ENCODE results near the gene RPL36AL. TPM values are rescaled to one million over a fixed set of nuclear protein-coding genes. Genes with fewer than 3 reads are reported as not detected.
A peak's percentile ranks its signal among the peaks of the same experiment; 100 is the strongest.

Gene RPL36AL
- total RNA-seq, 1 donor from 2014 or later = 21.3 TPM

DNA sequence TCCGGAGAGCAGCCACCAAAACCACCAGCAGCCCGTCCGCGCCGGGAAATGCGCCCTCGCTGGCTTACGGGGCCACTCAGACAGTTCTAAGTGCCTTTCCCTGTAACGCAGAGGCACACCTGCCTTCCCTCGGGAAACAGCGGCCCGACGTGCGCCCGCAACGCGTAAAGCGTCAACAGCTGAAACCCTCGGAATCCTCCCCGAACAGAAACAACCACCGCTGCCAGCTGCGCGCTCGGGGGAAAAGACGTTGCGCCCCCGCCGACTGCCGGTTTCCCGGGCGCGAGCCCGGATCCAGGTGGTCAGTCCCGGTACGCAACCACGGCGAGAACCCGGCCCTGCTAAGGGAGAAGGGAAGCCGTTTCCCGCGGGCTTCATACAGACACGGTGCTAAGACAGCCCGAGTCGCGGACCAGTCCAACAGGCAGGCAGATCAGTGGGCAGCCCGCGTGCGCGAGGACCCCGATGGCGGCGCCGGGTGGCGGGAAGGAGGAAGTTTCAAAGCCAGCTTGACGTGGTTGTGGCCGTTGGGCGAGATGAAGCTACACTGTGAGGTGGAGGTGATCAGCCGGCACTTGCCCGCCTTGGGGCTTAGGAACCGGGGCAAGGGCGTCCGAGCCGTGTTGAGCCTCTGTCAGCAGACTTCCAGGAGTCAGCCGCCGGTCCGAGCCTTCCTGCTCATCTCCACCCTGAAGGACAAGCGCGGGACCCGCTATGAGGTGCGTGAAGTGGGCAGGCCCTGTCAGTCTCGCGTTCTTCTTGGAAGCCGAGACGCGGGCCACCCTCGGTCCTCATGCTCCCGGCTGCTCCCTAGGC lies 21.7 kb downstream of the RPL36AL start, which contains the start of gene LRR1:
TSS of gene LRR1 (plus strand) at position 456 of the 816 bp plus-strand sequence. CDS start at position 537, 81 bp downstream.
- intact Hi-C loops (cut with DNase I) = loop anchor here (1.0 kb wide), 1 partner anchor 22 kb away; the partner anchor contains the start of genes MGAT2 and RPL36AL
- TF ChIP-seq, protein P1, sequence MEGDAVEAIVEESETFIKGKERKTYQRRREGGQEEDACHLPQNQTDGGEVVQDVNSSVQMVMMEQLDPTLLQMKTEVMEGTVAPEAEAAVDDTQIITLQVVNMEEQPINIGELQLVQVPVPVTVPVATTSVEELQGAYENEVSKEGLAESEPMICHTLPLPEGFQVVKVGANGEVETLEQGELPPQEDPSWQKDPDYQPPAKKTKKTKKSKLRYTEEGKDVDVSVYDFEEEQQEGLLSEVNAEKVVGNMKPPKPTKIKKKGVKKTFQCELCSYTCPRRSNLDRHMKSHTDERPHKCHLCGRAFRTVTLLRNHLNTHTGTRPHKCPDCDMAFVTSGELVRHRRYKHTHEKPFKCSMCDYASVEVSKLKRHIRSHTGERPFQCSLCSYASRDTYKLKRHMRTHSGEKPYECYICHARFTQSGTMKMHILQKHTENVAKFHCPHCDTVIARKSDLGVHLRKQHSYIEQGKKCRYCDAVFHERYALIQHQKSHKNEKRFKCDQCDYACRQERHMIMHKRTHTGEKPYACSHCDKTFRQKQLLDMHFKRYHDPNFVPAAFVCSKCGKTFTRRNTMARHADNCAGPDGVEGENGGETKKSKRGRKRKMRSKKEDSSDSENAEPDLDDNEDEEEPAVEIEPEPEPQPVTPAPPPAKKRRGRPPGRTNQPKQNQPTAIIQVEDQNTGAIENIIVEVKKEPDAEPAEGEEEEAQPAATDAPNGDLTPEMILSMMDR (IDR thresholded peaks at IDR 0.05) = peak in 1 of 3 experiments; percentile 17
- Histone ChIP-seq H3K4me1 (peaks cover 0 to 5% of the 10 kb centered on the region in 2 donors), H3K9me3 (no peaks in the 10 kb centered on the region), H3K27me3 (no peaks in the 10 kb centered on the region), H3K36me3 (peaks cover 0 to 2% of the 10 kb centered on the region in 2 donors), H3K27ac (peak within 1 kb of the TSS; percentile 93 to 96), H3K4me3 (peak within 1 kb of the TSS; percentile 82)
- peak; percentile 46 to 91 for DNase-seq (ENCODE audit: low spot score in 2 of 2)

GRCh38 chr14:49598189-49598484 lies 22.3 kb downstream of the RPL36AL start:
- no peak for DNase-seq (ENCODE audit: low spot score in 2 of 2)
- peak overlapping the region; percentile 93 to 96 for H3K27ac ChIP-seq
- H3K27me3 ChIP-seq = no peaks in the 10 kb centered on the region
- H3K9me3 ChIP-seq = no peaks in the 10 kb centered on the region
- H3K4me3 ChIP-seq = peak overlapping the region; percentile 82
- TF ChIP-seq, protein P1 (IDR thresholded peaks at IDR 0.05) = no peak
- intact Hi-C loops (cut with DNase I) = loop anchor here (1.0 kb wide), 1 partner anchor 22 kb away; the partner anchor contains the start of genes MGAT2 and RPL36AL
- H3K4me1 ChIP-seq = peaks cover 0 to 5% of the 10 kb centered on the region in 2 donors
- H3K36me3 ChIP-seq = peaks cover 0 to under 1% of the 10 kb centered on the region in 2 donors

DNA sequence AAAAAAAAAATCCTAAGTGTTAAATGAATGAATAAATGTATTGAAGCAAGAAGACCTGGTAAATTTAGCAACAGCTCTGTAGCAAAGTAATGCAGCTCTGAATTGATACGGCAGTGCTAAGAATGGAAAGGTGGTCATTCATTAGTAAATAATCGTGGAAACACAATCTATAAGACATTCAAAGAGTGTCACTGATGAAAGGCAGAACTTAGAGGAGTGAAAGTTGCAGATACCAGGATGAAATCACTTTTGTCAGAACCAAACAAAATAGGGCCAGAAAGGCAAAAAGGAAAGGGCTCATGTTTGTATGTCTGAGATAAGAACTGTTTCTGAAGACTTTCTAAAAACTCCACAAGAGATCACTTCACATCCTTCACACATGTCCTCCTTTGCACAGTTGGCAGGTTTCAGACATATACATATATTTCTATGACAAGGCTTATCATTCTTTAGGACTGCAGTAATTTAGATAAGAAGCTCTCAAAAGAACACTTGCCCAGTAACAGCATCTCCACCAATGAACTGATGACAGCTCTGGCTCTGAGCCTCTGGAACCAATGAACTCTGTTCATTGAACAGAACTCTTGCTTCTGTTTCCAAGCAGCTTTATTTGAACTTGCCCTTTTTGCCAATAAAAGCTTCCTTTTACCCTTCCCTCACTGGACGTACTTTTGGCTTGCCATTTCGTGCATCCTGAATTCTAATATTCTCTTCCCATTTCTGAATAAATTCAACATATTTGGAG lies 25.9 kb downstream of the RPL36AL start:
- H3K4me3 ChIP-seq = no peak overlapping the region
- TF ChIP-seq, protein P1 (IDR thresholded peaks at IDR 0.05) = no peak
- no peak overlapping the region for H3K27ac ChIP-seq
- DNase-seq (ENCODE audit: low spot score in 2 of 2) = no peak
- no peaks in the 10 kb centered on the region for H3K9me3 ChIP-seq
- intact Hi-C loops (cut with DNase I) = no loop called here
- H3K4me1 ChIP-seq = peaks cover 0 to 3% of the 10 kb centered on the region in 2 donors
- no peaks in the 10 kb centered on the region for H3K36me3 ChIP-seq
- no peaks in the 10 kb centered on the region for H3K27me3 ChIP-seq

DNA sequence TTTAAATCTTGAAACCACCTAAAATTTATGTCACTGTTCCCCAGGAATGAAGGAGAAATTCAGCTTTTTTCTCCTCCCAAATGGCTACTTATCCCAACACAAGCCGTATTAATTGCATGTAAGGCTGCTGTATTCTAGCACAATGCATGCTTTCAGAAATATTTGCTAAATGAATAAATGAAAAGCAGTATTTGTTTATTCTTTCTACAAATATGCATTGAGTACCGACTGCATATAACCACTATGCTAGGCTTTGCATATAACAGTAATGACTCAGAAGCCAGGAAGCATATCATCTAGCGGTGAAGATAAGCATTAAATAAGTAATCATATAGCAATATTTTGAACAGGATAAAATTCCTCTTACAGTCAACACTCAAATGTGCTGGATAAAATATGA lies 27.4 kb downstream of the RPL36AL start:
- Histone ChIP-seq H3K27me3 (no peaks in the 10 kb centered on the region), H3K4me1 (peaks cover 0 to 3% of the 10 kb centered on the region in 2 donors), H3K4me3 (no peak overlapping the region), H3K36me3 (no peaks in the 10 kb centered on the region), H3K27ac (no peak overlapping the region), H3K9me3 (no peaks in the 10 kb centered on the region)
- TF ChIP-seq, protein P1 (IDR thresholded peaks at IDR 0.05) = no peak
- intact Hi-C loops (cut with DNase I) = no loop called here
- DNase-seq (ENCODE audit: low spot score in 2 of 2) = no peak

DNA sequence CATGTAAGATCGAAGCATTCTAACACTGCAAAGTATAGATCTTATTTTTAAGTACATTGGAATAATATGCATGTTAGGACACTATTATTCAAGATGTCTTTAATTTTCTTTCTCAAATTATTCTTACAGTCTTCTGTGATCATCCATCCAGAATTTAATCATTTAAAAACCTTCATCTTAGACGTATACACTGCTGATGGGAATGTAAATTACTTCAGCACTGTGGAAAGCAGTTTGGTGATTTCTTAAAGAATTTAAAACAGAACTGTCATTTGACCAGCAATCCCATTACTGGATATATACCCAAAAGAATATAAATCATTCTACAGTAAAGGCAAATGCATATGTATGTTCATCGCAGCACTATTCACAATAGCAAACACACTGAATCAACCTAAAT lies 31.0 kb downstream of the RPL36AL start:
- TF ChIP-seq, protein P1 (IDR thresholded peaks at IDR 0.05) = no peak
- Histone ChIP-seq H3K36me3 (peaks cover under 1% of the 10 kb centered on the region in 2 donors), H3K9me3 (no peaks in the 10 kb centered on the region), H3K4me1 (peaks cover 4 to 9% of the 10 kb centered on the region in 2 donors), H3K27me3 (no peaks in the 10 kb centered on the region), H3K27ac (no peak overlapping the region), H3K4me3 (no peak overlapping the region)
- intact Hi-C loops (cut with DNase I) = loop anchor here (5.0 kb wide), 1 partner anchor 103 kb away; the partner anchor contains the start of gene KLHDC1
- DNase-seq (ENCODE audit: low spot score in 2 of 2) = no peak
